HG03135 (cell line): Measurements from ENCODE around the gene NOX1.
"Not testable (repeated sequence)": the region's sequence is repeated elsewhere in the genome, so short reads cannot be mapped to it uniquely, and the experiment has no call there.

ENCODE experiments used
- ATAC-seq: cut with Tn5 transposase; IDR thresholded peaks from one replicate; pipeline ENCODE4 v1.9.1; 2021; ENCODE audit warnings: mild to moderate bottlenecking, moderate library complexity; ENCODE audit not compliant: unreplicated experiment

NOX1 gene

GRCh38 chrX:100819837-100820666 lies 54.1 kb downstream of the NOX1 start, which contains the start of gene CSTF2:
TSS of gene CSTF2 (plus strand) at chrX:100820391. CDS start at chrX:100820417, 26 bp downstream.
- peak; percentile 99 for ATAC-seq

GRCh38 chrX:100819534-100819836 lies 54.7 kb downstream of the NOX1 start:
- ATAC-seq: no peak

- no peak for ATAC-seq
Observed at GRCh38 chrX:100817340-100817739, 56.8 kb downstream of the NOX1 start.

- ATAC-seq: no peak
Observed at GRCh38 chrX:100812216-100813158, 61.7 kb downstream of the NOX1 start.

- ATAC-seq: not testable (repeated sequence)
Observed at GRCh38 chrX:100808265-100808664, 65.9 kb downstream of the NOX1 start.

GRCh38 chrX:100804780-100805179 lies 69.4 kb downstream of the NOX1 start:
- no peak for ATAC-seq

GRCh38 chrX:100802843-100803242 lies 71.3 kb downstream of the NOX1 start:
- no peak for ATAC-seq

GRCh38 chrX:100798484-100799214 lies 75.5 kb downstream of the NOX1 start:
- no peak for ATAC-seq

- no peak for ATAC-seq
Observed at GRCh38 chrX:100797359-100797758, 76.8 kb downstream of the NOX1 start.

GRCh38 chrX:100796371-100796770 lies 77.8 kb downstream of the NOX1 start:
- not testable (repeated sequence) for ATAC-seq
